ENCODE results near the gene TANC1. TPM values are rescaled to one million over a fixed set of nuclear protein-coding genes. Genes with fewer than 3 reads are reported as not detected.
A peak's percentile ranks its signal among the peaks of the same experiment; 100 is the strongest.

The TANC1 gene
- total and polyA plus RNA-seq, 2 experiments from 2014 or later = 22.1 to 34.8 TPM

GRCh38 chr2:159103411-159103810, 135.0 kb downstream of the TANC1 start:
- Histone ChIP-seq H3K4me3 (no peak overlapping the region), H3K36me3 (peaks cover 5% of the 10 kb centered on the region), H3K27ac (no peak overlapping the region), H3K9me3 (ENCODE audit: low read depth) (no peaks in the 10 kb centered on the region), H3K27me3 (no peaks in the 10 kb centered on the region), H3K4me1 (ENCODE audit: low read depth) (peaks cover 31% of the 10 kb centered on the region)
- TF ChIP-seq CTCF (IDR thresholded peaks at IDR 0.05; ENCODE audit: low read depth, low read length) = no peak
- no peak for DNase-seq (ENCODE audit: low read depth in 1 of 2, low spot score in 1 of 2)

DNA sequence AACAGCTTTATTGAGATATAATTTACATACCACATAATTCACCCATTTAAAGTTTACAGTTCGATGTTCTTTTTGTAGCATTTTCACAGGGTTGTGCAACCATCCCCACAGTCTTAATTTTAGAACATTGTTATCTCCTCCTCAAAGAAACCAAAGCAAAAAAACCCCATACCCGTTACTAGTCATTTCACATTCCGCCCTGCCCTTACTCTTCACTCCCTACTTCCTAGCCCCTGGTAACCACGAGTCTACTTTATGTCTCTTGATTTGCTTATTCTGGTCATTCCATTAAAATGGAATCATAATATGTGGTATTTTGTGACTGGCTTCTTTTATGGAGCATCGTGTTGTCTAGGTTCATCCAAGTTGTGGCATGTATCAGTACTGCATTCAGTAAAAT, 137.7 kb downstream of the TANC1 start:
- TF ChIP-seq CTCF (IDR thresholded peaks at IDR 0.05; ENCODE audit: low read depth, low read length) = no peak
- Histone ChIP-seq H3K27ac (no peak overlapping the region), H3K36me3 (no peaks in the 10 kb centered on the region), H3K9me3 (ENCODE audit: low read depth) (no peaks in the 10 kb centered on the region), H3K4me3 (no peak overlapping the region), H3K4me1 (ENCODE audit: low read depth) (peaks cover 30% of the 10 kb centered on the region), H3K27me3 (no peaks in the 10 kb centered on the region)
- peak in 1 of 2 donors; percentile 90 for DNase-seq (ENCODE audit: low read depth in 1 of 2, low spot score in 1 of 2)

DNA sequence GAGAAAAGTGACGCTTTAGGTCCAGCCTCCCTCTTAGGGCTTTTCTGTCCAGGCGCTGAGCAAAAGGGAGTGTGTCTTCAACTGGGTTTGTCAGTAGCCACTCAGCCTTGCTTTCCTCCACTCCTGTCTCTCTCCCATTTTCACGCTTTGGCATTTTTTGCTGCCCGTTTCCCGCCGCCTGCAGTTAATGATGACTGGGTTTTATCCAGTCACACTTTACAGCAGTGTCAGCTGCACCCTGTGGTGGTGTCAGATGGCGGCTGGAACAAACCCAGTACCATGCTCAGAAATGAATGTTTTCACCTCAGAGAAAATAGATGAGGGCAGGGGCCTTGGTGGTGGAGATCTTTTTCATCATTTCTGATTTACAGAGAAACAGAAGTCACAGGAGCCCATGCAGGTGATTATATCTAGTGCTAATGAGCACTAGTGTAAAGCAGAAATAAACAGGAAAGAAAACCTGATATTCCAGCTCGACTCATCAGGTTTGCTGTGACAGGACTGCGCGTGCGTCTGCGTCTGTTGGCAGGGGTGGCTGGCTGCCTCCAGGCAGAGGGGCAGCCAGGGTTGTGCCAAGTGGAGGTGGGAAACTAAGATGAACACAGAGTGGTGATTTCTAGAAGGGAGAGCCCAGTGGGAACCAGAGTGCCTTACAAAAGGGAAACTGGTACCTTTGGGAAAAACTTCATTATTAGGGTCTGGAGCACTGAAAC, 139.9 kb downstream of the TANC1 start:
- Histone ChIP-seq H3K4me3 (no peak overlapping the region), H3K9me3 (ENCODE audit: low read depth) (no peaks in the 10 kb centered on the region), H3K36me3 (no peaks in the 10 kb centered on the region), H3K27ac (peak overlapping the region; percentile 82), H3K27me3 (no peaks in the 10 kb centered on the region), H3K4me1 (ENCODE audit: low read depth) (peaks cover 30% of the 10 kb centered on the region)
- DNase-seq (ENCODE audit: low read depth in 1 of 2, low spot score in 1 of 2) = peak in 1 of 2 donors; percentile 75
- TF ChIP-seq CTCF (IDR thresholded peaks at IDR 0.05; ENCODE audit: low read depth, low read length) = no peak

GRCh38 chr2:159109517-159109916, 141.1 kb downstream of the TANC1 start:
- H3K27me3 ChIP-seq = no peaks in the 10 kb centered on the region
- peaks cover 30% of the 10 kb centered on the region for H3K4me1 ChIP-seq (ENCODE audit: low read depth)
- no peak for DNase-seq (ENCODE audit: low read depth in 1 of 2, low spot score in 1 of 2)
- H3K36me3 ChIP-seq = no peaks in the 10 kb centered on the region
- no peak overlapping the region for H3K4me3 ChIP-seq
- H3K27ac ChIP-seq = no peak overlapping the region
- H3K9me3 ChIP-seq (ENCODE audit: low read depth) = no peaks in the 10 kb centered on the region
- no peak for TF ChIP-seq CTCF (IDR thresholded peaks at IDR 0.05; ENCODE audit: low read depth, low read length)

GRCh38 chr2:159110784-159111183, 142.3 kb downstream of the TANC1 start:
- TF ChIP-seq CTCF (IDR thresholded peaks at IDR 0.05; ENCODE audit: low read depth, low read length) = no peak

More at GRCh38 chr2:159110784-159111183, 142.3 kb downstream of the TANC1 start:
- H3K27ac ChIP-seq = peak overlapping the region; percentile 38
- H3K9me3 ChIP-seq (ENCODE audit: low read depth) = no peaks in the 10 kb centered on the region
- no peaks in the 10 kb centered on the region for H3K27me3 ChIP-seq
- no peak overlapping the region for H3K4me3 ChIP-seq
- H3K36me3 ChIP-seq = no peaks in the 10 kb centered on the region
- DNase-seq (ENCODE audit: low read depth in 1 of 2, low spot score in 1 of 2) = no peak
- H3K4me1 ChIP-seq (ENCODE audit: low read depth) = peaks cover 30% of the 10 kb centered on the region
